NCI-H2107 treated with DMSO at 0.1 percent for 48 hours (cell line): ENCODE data around the gene CLCN7.

Experiments
- DNase-seq: peaks from one replicate; lab custom pipeline; 2025; ENCODE audit not compliant: unreplicated experiment; lab: John Stamatoyannopoulos, UW

Gene CLCN7

DNA sequence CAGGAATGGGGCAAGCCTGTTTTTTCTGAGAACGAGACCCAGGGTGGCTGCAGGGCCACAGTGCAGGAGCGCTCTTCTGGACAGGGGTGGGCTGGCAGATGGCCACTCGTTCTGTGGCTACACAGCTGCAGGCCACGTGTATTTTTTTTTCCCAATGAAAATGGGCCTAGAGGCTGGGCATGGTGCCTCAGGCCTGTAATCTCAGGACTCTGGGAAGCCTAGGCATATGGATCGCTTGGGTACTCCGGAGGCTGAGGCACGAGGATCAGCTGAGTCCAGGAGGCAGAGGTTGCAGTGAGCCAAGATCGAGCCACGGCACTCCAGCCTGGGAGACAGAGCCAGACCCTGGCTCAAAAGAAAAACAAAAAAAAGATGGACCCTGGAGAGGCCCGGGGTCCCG is 67.1 kb downstream of the CLCN7 start:
- DNase-seq = no peak

GRCh38 chr16:1403733-1404132 is 71.1 kb downstream of the CLCN7 start:
- no peak for DNase-seq

DNA sequence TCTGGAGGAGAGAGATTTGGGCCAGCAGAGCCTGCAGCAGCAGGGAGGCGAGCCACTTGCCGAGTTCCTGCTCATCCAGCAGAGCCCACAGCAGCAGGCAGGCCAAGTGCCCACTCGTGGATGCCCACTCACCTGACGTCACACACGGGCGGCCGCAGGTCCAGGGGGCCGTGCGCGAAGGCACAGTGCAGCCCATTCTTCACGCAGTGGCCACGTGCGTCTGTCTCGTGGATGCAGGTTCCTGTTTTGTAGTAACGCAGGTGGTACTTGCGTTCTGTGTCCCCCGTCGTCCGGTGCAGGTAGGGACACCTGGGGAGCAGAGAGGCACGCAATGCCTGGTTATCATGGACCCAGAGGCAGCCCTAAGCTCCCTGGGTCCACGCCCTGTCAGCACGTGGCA is 71.8 kb downstream of the CLCN7 start:
- DNase-seq = no peak

GRCh38 chr16:1401758-1402154 is 73.1 kb downstream of the CLCN7 start:
- no peak for DNase-seq

GRCh38 chr16:1401061-1401757 is 73.6 kb downstream of the CLCN7 start:
- no peak for DNase-seq

GRCh38 chr16:1398826-1399581 is 75.8 kb downstream of the CLCN7 start:
- no peak for DNase-seq

GRCh38 chr16:1398351-1398750 is 76.5 kb downstream of the CLCN7 start:
- no peak for DNase-seq

DNA sequence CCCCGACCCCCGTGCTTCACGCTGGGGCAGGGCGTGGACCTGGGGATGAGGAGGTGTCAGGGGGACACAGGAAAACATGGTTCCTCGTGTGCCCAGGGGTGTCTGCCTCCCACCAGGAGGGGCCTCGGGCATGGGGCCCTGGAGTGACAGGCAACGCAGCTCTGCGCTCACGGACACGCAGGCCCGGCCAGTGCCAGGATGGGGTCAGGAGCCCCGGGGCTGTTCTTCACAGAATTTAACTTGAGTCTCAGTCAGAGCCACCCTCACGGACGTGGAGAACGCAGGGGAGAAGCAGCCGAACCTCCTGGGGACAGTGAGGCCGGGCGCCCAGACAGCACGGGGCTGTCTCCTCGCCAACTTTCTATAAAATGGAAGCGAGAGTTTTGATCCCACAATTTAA is 77.0 kb downstream of the CLCN7 start:
- DNase-seq = no peak

DNA sequence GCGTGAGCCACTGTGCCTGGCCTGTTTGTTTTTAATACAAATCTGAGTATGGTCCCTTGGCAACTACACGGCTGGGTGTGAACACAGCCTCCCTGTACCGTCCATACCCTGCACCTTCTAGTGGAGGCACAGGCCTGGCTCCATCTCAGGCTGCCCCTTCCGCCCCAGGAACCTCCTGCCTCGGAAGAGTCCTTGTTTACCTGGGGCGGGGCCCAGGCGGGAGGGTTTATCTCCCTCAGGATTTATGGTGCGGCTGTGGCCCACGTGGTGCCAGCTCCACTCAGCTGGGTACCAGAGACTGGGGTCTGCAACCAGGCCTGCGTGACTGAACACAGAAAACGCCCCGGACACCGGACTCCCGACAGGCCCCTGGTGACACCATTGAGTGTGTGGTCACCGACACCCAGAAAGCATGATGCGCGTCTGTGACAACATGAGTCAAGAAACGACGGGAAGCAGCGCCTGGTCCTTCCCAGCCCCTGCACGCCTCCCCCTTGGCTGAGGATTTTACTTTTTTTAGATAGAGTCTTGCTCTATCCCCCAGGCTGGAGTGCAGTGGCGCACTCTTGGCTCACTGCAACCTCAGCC is 79.3 kb downstream of the CLCN7 start:
- no peak for DNase-seq
